GM12878 (cell line): ENCODE measurements around the gene AGO4. TPM values are rescaled to one million over a fixed set of nuclear protein-coding genes. Genes with fewer than 3 reads are reported as not detected.

Experiments
- ATAC-seq: fragments of 200-7000 bp; cut with Tn5 transposase; 3 replicates; pipeline ENCODE4 v1.9.1; 2020; ENCODE audit warnings: mild to moderate bottlenecking, moderate library complexity
- BruUV-seq: library from RNA; stranded (reverse); fragments of 400-500 nt; replicated peaks from 2 replicates; lab custom pipeline; 2021; lab: Mats Ljungman, UMichigan
- CTCF ChIA-PET: fragments of 300-600 bp; sonication (Branson Sonifier 250); formaldehyde crosslinking; extraction: SDS; loops from one replicate; lab custom pipeline; 2021; ENCODE audit warnings: inconsistent platforms; lab: Yijun Ruan, JAX
- POLR2A ChIA-PET: fragments of 350-600 bp; formaldehyde crosslinking; extraction: SDS; loops from one replicate; lab custom pipeline; 2021; ENCODE audit warnings: inconsistent platforms; lab: Charles Lee
- RAD21 ChIA-PET: fragments of 300-600 bp; sonication (Branson Sonifier 250); formaldehyde crosslinking; loops from one replicate; lab custom pipeline; 2023; ENCODE audit warnings: antibody characterized with exemption; ENCODE audit not compliant: unreplicated experiment; lab: Charles Lee
- SMC1A ChIA-PET: fragments of 300-600 bp; sonication (Branson Sonifier 250); formaldehyde crosslinking; loops from one replicate; lab custom pipeline; 2023; ENCODE audit not compliant: unreplicated experiment, uncharacterized antibody; lab: Charles Lee
- DNase-seq: peaks from one replicate; pipeline ENCODE4 v3.0.0-alpha.2; 2011; ENCODE audit warnings: low read depth, low spot score
- FAIRE-seq: peaks from 3 replicates; lab custom pipeline; 2011; peaks lifted over from hg19 to GRCh38; lab: Jason Lieb, UNC
- H2AFZ ChIP-seq: 2 replicates; pipeline ENCODE4 v1.6.0; 2011; ENCODE audit warnings: low read depth, low read length, control low read depth; ENCODE audit not compliant: control insufficient read depth
- H3K27ac ChIP-seq: 2 replicates; pipeline ENCODE4 v1.5.1; 2011; ENCODE audit warnings: control low read depth; ENCODE audit not compliant: control insufficient read depth, insufficient read depth
- H3K27me3 ChIP-seq, 2 experiments: replicated peaks in 1 of 2; 2 replicates each; pipeline versions ENCODE4 v1.6.0 to v1.6.1; 2011; ENCODE audit warnings: low read length in 1 of 2; ENCODE audit not compliant: control insufficient read depth in 2 of 2, insufficient read depth in 2 of 2
- H3K36me3 ChIP-seq, 2 experiments: 2 replicates each; pipeline ENCODE4 v1.5.1; 2011; ENCODE audit warnings: low read length in 1 of 2; ENCODE audit not compliant: control insufficient read depth in 2 of 2, insufficient read depth in 2 of 2
- H3K4me1 ChIP-seq: 2 replicates; pipeline ENCODE4 v1.6.1; 2011; ENCODE audit warnings: mild to moderate bottlenecking, low read length, moderate library complexity, mixed read lengths; ENCODE audit not compliant: control insufficient read depth, insufficient read depth
- H3K4me2 ChIP-seq: 2 replicates; pipeline ENCODE4 v1.6.0; 2011; ENCODE audit warnings: control low read depth; ENCODE audit not compliant: control insufficient read depth, insufficient read depth
- H3K4me3 ChIP-seq: fragments of 200-600 bp; sonication (generic); 2 replicates; pipeline ENCODE4 v1.5.1; 2016
- H3K79me2 ChIP-seq: 2 replicates; pipeline ENCODE4 v1.6.0; 2011; ENCODE audit warnings: low read length; ENCODE audit not compliant: control insufficient read depth, insufficient read depth
- H3K9ac ChIP-seq: 2 replicates; pipeline ENCODE4 v1.8.0; 2011; ENCODE audit warnings: low read length, control low read depth, mixed read lengths; ENCODE audit not compliant: control insufficient read depth, insufficient read depth
- H3K9me3 ChIP-seq: replicated peaks from 3 replicates; pipeline ENCODE4 v1.5.1; 2011; ENCODE audit warnings: mild to moderate bottlenecking, low read length; ENCODE audit not compliant: control insufficient read depth, insufficient read depth
- H4K20me1 ChIP-seq: 2 replicates; pipeline ENCODE4 v1.6.0; 2011; ENCODE audit not compliant: control insufficient read depth, insufficient read depth
- ETV6 ChIP-seq, 2 experiments: fragments of 450-650 bp in 1 of 2; IDR thresholded peaks in 1 of 2; conservative IDR thresholded peaks in 1 of 2; 2 replicates each; pipeline ENCODE4 v1.6.1; 2014; ENCODE audit warnings: antibody characterized with exemption in 1 of 2, borderline replicate concordance in 1 of 2, low read depth in 1 of 2, mild to moderate bottlenecking in 1 of 2, moderate library complexity in 1 of 2
- GATAD2B ChIP-seq: fragments of 450-650 bp; conservative IDR thresholded peaks from 2 replicates; pipeline ENCODE4 v1.6.1; 2017; ENCODE audit warnings: low read depth, mild to moderate bottlenecking, moderate library complexity
- IRF4 ChIP-seq: IDR thresholded peaks from 2 replicates; pipeline ENCODE4 v1.6.1; 2011; ENCODE audit warnings: low read depth, low read length
- JUND ChIP-seq: IDR thresholded peaks from 2 replicates; pipeline ENCODE4 v1.6.1; 2012; ENCODE audit warnings: low read depth, mild to moderate bottlenecking, low read length, improper control_type of control experiment, moderate library complexity
- LARP7 ChIP-seq: fragments of 450-650 bp; IDR thresholded peaks from 2 replicates; pipeline ENCODE4 v1.6.1; 2017; ENCODE audit warnings: mild to moderate bottlenecking
- PBX3 ChIP-seq: IDR thresholded peaks from 2 replicates; pipeline ENCODE4 v1.6.1; 2011; ENCODE audit warnings: mild to moderate bottlenecking, low read depth, low read length, moderate library complexity; ENCODE audit not compliant: insufficient replicate concordance
- PRDM15 ChIP-seq: fragments of 450-650 bp; formaldehyde crosslinking; IDR thresholded peaks from 2 replicates; pipeline ENCODE4 v1.4.0; 2020; ENCODE audit warnings: mild to moderate bottlenecking, moderate library complexity
- TCF7 ChIP-seq: IDR thresholded peaks from 2 replicates; pipeline ENCODE4 v1.6.1; 2014; ENCODE audit warnings: antibody characterized with exemption, borderline replicate concordance
- ZBTB40 ChIP-seq: fragments of 450-650 bp; IDR thresholded peaks from 2 replicates; pipeline ENCODE4 v1.6.1; 2016; ENCODE audit warnings: mild to moderate bottlenecking, moderate library complexity, borderline replicate concordance
- ZNF207 ChIP-seq: fragments of 450-650 bp; IDR thresholded peaks from 2 replicates; pipeline ENCODE4 v1.6.1; 2014; ENCODE audit warnings: antibody characterized with exemption, mild to moderate bottlenecking, borderline replicate concordance
- ZNF217 ChIP-seq: fragments of 450-650 bp; IDR thresholded peaks from 2 replicates; pipeline ENCODE4 v1.6.1; 2017; ENCODE audit warnings: antibody characterized with exemption, mild to moderate bottlenecking
- WGBS: methylation state at CpG from one replicate; pipeline ENCODE4 v1.1.6; 2016; ENCODE audit warnings: low lambda C conversion rate; ENCODE audit not compliant: insufficient replicate concordance, insufficient coverage; ENCODE audit errors: missing lambda C conversion rate; 5-methylcytosine and 5-hydroxymethylcytosine counted together
- in situ Hi-C: fragments of 300-500 bp; cut with MboI; formaldehyde crosslinking; loops from 9 replicates; pipeline ENCODE4 v1.14.3; 2018; ENCODE audit warnings: mixed read lengths
- intact Hi-C: fragments of 100-400 bp; cut with micrococcal nuclease; formaldehyde crosslinking; loops from one replicate; pipeline ENCODE4 v1.14.2; 2022; ENCODE audit not compliant: unreplicated experiment
- polyA plus RNA-seq, 11 experiments: library from polyadenylated mRNA; depleted of rRNA in 4 of 11; unstranded in 6 of 11; stranded (reverse) in 5 of 11; fragments of >200 nt; fragmentation: Nextera tagmentation in 4 of 11; fragmentation: Illumina TruSeq in 1 of 11; extraction: Ambion mirVana in 4 of 11; extraction: Trizol in 1 of 11; gene quantifications; 1 replicate in 1 of 11; 2 replicates in 10 of 11; pipeline versions ENCODE4 v1.2.1 to v1.2.3, GENCODE V29; 2011 to 2016; ENCODE audit warnings: inconsistent platforms in 2 of 11, missing spikeins in 2 of 11, low read depth in 1 of 11
- total RNA-seq, 4 experiments: library from RNA; depleted of rRNA in 3 of 4; stranded (reverse); fragments of >200 nt in 3 of 4; fragmentation: Illumina TruSeq in 1 of 4; extraction: Trizol in 1 of 4; gene quantifications; 2 replicates each; pipeline versions ENCODE4 v1.2.1 to v1.2.3, GENCODE V29; 2013 to 2021

The AGO4 gene
- total and polyA plus RNA-seq, 10 of the 15 experiments (the other 5 are each of a cell fraction or from before 2014, with no cell fraction given) = 1.2 to 7.9 (median 3.2) TPM

GRCh38 chr1:35864813-35865212, 57.0 kb downstream of the AGO4 start (continued):
- TF ChIP-seq PRDM15 (CRISPR knock-in tag) (no peak), ZBTB40 (no peak), TCF7 (no peak), LARP7 (no peak)

GRCh38 chr1:35866991-35867390, 59.2 kb downstream of the AGO4 start:
- 52% methylated on average over 3 of the region's 3 CpGs for WGBS
- H3K4me2 ChIP-seq = no peak overlapping the region
- intact Hi-C loops = no loop called here
- ATAC-seq (no peak), FAIRE-seq (no peak), DNase-seq (no peak)
- no peaks in the 10 kb centered on the region for H3K27me3 ChIP-seq
- H2AFZ ChIP-seq = no peak overlapping the region
- H3K9ac ChIP-seq = no peak overlapping the region
- no TSS peak for BruUV-seq
- H4K20me1 ChIP-seq = no peaks in the 10 kb centered on the region
- H3K79me2 ChIP-seq = no peaks in the 10 kb centered on the region
- no peaks in the 10 kb centered on the region for H3K36me3 ChIP-seq
- SMC1A ChIA-PET = no interaction called here
- in situ Hi-C loops = no loop called here
- RAD21 ChIA-PET = no interaction called here
- POLR2A ChIA-PET = interaction anchor here (0.6 to 0.7 kb wide), 2 partner anchors 156 to 633 kb away, joined by 5 read pairs; no protein-coding TSS in a partner anchor
- no peaks in the 10 kb centered on the region for H3K9me3 ChIP-seq
- no peak overlapping the region for H3K27ac ChIP-seq
- H3K4me1 ChIP-seq = no peaks in the 10 kb centered on the region
- H3K4me3 ChIP-seq = no peak overlapping the region
- CTCF ChIA-PET = interaction anchor here (0.7 kb wide), 1 partner anchor 13 kb away, joined by 4 read pairs; no protein-coding TSS in a partner anchor
- no peak for TF ChIP-seq ZNF217
- TF ChIP-seq IRF4 = no peak
- TF ChIP-seq GATAD2B = no peak
- no peak for TF ChIP-seq PBX3
- no peak for TF ChIP-seq ETV6 (conservative IDR thresholded peaks at IDR 0.05 in 1 of 2, IDR thresholded peaks at IDR 0.05 in 1 of 2; ENCODE audit: borderline replicate concordance in 1 of 2, low read depth in 1 of 2)
- no peak for TF ChIP-seq JUND
- TF ChIP-seq ZNF207 = no peak
